T-helper 17 cell (primary cell): ENCODE results near the gene BCAS4. TPM values are rescaled to one million over a fixed set of nuclear protein-coding genes. Genes with fewer than 3 reads are reported as not detected.

Experiments used
- ATAC-seq: fragments of 150-1000 bp; cut with Tn5 transposase; 2 replicates; pipeline ENCODE4 v1.10.0; 2021; ENCODE audit warnings: mild to moderate bottlenecking, moderate library complexity
- DNase-seq, 3 donors: peaks; one replicate each; pipeline versions ENCODE4 v3.0.0 to v3.0.0-alpha.2; 2020 to 2021
- H3K9me3 ChIP-seq: one replicate; pipeline ENCODE4 v1.7.0; 2013; ENCODE audit warnings: low read length, mild to moderate bottlenecking; ENCODE audit not compliant: control insufficient read depth, poor library complexity, severe bottlenecking
- H3K27ac Mint-ChIP-seq: one replicate; pipeline ENCODE4 v1.8.0; 2022; ENCODE audit warnings: mild to moderate bottlenecking, moderate library complexity, mixed read lengths
- H3K27me3 Mint-ChIP-seq: one replicate; pipeline ENCODE4 v1.8.0; 2022; ENCODE audit warnings: mixed read lengths
- H3K36me3 Mint-ChIP-seq: one replicate; pipeline ENCODE4 v1.8.0; 2022; ENCODE audit warnings: low read depth, mixed read lengths
- H3K4me1 Mint-ChIP-seq: one replicate; pipeline ENCODE4 v1.8.0; 2022; ENCODE audit warnings: mild to moderate bottlenecking, mixed read lengths
- H3K4me3 Mint-ChIP-seq: one replicate; pipeline ENCODE4 v1.8.0; 2022; ENCODE audit warnings: mild to moderate bottlenecking, moderate library complexity, mixed read lengths
- total RNA-seq, 4 donors: library from RNA in 2 of 4; stranded (reverse) in 2 of 4; gene quantifications; one replicate each; pipeline ENCODE4 v1.2.3 and lab custom pipeline; 2022 to 2026

BCAS4 gene
- total RNA-seq, 2 donors from 2014 or later: 8.0 to 8.5 TPM

DNA sequence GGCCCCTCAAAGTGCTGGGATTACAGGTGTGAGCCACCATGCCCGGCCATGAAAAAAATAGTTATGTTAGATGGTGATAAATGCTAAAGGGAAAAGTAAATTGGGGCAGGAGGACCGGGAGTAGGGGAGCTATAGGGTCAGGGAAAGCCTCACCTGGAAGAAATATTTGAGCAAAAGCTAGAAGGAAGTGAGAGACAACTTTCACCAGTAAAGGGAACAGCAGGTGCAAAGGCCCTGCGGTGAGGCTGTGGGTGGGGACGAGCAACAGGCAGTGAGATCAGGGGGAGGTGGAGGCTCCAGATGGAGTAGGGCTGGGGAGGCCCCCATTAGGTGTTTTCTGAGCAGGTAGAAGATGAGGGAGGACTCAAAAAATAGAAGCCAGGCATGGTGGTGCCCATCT lies 16.0 kb downstream of the BCAS4 start:
- H3K27me3 Mint-ChIP-seq: no peaks in the 10 kb centered on the region
- ATAC-seq (no peak), DNase-seq (no peak)
- H3K36me3 Mint-ChIP-seq: peaks cover 4% of the 10 kb centered on the region
- no peak overlapping the region for H3K4me3 Mint-ChIP-seq
- peaks cover 11% of the 10 kb centered on the region for H3K4me1 Mint-ChIP-seq
- no peaks in the 10 kb centered on the region for H3K9me3 ChIP-seq
- H3K27ac Mint-ChIP-seq: no peak overlapping the region

DNA sequence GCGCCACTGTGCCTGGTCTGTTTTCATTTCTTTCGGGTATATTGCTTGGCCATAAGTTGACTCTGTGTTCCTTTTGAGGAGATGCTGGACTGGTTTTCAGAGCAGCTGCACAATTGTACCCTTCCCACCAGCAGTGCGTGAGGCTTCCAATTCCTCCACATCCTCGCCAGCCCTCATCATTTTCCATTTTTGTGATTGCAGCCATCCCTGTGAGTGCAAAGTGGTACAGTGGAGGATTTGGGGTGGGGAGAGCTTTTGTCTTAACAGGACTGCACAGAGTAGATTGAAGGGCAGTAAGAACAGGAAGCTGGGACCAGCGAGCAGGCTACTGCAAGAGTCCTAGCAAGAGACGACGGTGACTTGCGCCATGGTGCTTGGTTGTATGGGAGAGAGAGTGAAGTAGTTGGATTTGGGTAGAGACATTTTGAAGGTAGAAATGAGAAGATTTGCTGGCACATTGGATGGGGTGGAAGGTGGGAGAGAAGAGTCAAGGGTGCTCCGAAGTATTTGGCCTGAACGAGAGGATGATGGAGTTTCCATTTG lies 18.3 kb downstream of the BCAS4 start:
- ATAC-seq: no peak
- H3K9me3 ChIP-seq: no peaks in the 10 kb centered on the region
- DNase-seq: no peak
- no peak overlapping the region for H3K27ac Mint-ChIP-seq
- no peak overlapping the region for H3K4me3 Mint-ChIP-seq
- peaks cover 14% of the 10 kb centered on the region for H3K4me1 Mint-ChIP-seq
- peaks cover 4% of the 10 kb centered on the region for H3K36me3 Mint-ChIP-seq
- no peaks in the 10 kb centered on the region for H3K27me3 Mint-ChIP-seq

DNA sequence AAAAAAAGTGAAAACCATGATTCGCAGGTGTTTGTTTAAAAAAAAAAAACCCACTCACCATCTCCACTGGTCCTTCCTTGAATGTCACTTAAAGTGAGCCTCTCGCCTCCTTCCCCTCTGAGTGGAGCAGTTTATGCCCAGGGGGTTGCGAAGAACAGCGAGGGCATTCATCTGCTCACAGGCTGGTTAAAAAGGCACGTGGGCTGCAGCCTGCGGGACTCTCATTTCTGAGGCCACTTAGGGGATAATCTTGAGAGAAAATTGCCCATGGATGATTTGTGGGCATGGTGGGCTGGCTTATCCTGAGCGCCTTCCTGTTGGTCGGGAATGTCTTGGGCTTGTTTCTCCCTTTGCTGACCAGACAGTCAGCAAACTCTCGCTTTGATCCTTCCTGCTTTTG lies 18.9 kb downstream of the BCAS4 start:
- no peak for DNase-seq
- no peaks in the 10 kb centered on the region for H3K9me3 ChIP-seq
- Mint-ChIP-seq H3K4me1 (peaks cover 19% of the 10 kb centered on the region), H3K27me3 (no peaks in the 10 kb centered on the region), H3K4me3 (no peak overlapping the region), H3K36me3 (peaks cover 4% of the 10 kb centered on the region), H3K27ac (no peak overlapping the region)
- no peak for ATAC-seq

DNA sequence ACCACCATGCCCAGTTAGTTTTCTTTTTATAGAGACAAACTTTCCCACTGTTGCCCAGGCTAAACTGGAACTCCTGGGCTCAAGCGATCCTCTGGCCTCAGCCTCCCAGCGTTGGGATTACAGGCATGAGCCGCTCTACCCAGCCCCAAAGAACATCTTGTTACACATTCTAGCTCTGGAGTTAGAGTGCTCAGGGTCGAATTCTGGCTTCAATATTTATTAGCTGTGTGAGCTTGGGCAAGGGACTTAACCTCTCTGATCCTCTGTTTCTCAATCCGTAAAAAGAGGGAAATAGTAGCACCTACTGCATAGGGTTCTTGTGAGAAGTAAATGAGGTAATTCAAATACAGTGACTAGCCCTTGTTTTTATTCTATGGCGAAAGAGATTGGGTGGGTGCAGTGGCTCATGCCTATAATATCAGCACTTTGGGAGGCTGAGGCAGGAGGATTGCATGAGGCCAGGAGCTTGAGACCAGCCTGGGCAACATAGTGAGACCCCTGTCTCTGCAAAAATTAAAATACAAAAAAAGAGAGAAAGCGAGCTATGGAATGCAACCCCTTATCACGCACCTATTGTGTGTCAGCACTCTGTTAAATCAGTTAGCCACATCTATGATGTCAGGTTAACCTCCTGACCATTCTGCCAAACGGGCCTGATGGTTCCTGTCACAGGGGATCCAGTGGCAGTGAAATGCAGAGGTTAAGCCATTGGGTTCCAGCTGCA lies 19.7 kb downstream of the BCAS4 start:
- Mint-ChIP-seq H3K4me3 (no peak overlapping the region), H3K36me3 (peaks cover 4% of the 10 kb centered on the region), H3K4me1 (peaks cover 19% of the 10 kb centered on the region), H3K27me3 (no peaks in the 10 kb centered on the region), H3K27ac (no peak overlapping the region)
- H3K9me3 ChIP-seq: no peaks in the 10 kb centered on the region
- ATAC-seq: no peak
- no peak for DNase-seq

DNA sequence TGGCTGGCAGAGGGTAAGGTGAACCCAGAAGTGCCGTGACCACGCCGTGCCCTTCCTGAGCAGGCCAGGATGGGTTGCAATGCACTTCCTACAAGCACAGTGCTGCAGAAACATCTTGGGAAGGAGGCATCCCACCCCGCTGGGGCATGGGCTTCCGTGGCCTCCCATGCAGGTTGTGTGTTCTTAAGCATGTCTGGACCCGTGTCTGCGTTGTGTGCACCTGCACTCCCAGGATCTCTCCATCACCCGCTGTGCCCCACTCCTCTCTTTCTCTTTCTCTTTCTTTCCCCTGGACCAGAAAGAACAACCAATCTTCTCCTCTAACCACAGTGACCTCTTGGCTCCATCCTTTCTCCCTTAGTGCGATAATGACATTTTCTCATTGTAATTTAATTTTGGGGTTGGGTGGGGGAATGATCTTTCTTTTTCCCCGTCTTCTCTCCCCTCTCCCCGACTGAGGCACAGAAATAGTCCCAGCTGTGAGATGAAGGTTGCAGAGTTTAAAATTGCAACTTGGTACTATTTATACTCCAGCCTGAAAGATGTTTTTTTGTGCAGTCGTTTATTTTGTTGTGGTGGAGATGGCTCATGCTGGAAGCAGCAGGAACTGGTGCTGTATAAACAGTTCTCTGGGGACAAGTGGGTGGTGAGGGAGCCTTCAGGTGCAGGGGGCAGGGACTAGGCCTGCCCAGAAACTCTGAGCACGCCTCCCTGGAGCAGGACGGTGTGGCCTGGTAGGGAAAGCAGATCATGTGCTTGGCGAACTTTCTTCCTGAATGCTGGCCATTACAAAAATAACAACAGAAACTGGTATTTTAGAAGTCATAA lies 20.5 kb downstream of the BCAS4 start:
- ATAC-seq (no peak), DNase-seq (no peak)
- Mint-ChIP-seq H3K4me3 (peak overlapping the region; percentile 50), H3K4me1 (peaks cover 26% of the 10 kb centered on the region), H3K36me3 (peaks cover 7% of the 10 kb centered on the region), H3K27me3 (no peaks in the 10 kb centered on the region), H3K27ac (no peak overlapping the region)
- H3K9me3 ChIP-seq: no peaks in the 10 kb centered on the region

DNA sequence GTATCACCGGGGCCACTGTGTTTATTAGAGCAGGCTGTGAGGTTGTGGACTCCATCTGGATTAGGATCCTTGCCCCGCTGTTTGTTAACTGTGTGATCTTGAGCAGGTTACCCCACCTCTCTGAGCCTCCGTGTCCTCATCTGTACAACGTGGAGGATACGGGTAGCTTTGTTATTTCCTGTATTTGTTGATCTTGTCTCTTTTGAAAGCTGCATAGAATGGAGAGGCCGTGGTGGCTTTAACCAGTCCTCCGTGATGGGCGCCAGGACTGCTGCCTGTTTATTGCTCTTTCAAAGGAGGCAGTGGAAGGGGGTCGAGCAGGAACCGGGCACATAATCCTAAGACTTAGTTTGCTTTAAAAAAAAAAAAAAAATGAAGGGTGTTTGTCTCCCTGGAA lies 22.9 kb downstream of the BCAS4 start:
- Mint-ChIP-seq H3K27me3 (no peaks in the 10 kb centered on the region), H3K36me3 (peaks cover 7% of the 10 kb centered on the region), H3K4me1 (peaks cover 28% of the 10 kb centered on the region), H3K4me3 (peak overlapping the region; percentile 72), H3K27ac (peak overlapping the region; percentile 87)
- DNase-seq (no peak), ATAC-seq (no peak)
- no peaks in the 10 kb centered on the region for H3K9me3 ChIP-seq

DNA sequence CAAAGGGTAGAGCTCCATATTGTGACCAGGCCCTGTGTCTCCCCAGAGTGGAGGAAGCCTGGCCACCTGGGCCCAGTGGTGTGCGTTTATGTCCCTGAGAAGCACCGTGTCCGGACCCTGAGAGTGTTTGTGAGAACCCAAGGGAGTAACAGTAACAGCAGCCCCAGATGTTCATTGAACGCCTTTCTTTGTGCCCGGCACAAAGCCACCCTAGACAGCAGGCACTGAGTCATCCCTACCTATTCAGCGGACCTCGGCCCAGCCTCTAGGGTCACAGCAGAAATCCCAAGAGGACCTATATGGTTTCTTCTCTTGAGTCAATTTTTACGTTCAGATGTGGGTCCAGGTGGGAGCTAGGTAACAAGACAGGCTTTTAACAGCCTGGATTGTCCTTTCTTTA lies 24.5 kb downstream of the BCAS4 start:
- DNase-seq: no peak
- Mint-ChIP-seq H3K27ac (no peak overlapping the region), H3K4me1 (peaks cover 24% of the 10 kb centered on the region), H3K36me3 (peaks cover 3% of the 10 kb centered on the region), H3K4me3 (no peak overlapping the region), H3K27me3 (no peaks in the 10 kb centered on the region)
- H3K9me3 ChIP-seq: no peaks in the 10 kb centered on the region
- no peak for ATAC-seq

DNA sequence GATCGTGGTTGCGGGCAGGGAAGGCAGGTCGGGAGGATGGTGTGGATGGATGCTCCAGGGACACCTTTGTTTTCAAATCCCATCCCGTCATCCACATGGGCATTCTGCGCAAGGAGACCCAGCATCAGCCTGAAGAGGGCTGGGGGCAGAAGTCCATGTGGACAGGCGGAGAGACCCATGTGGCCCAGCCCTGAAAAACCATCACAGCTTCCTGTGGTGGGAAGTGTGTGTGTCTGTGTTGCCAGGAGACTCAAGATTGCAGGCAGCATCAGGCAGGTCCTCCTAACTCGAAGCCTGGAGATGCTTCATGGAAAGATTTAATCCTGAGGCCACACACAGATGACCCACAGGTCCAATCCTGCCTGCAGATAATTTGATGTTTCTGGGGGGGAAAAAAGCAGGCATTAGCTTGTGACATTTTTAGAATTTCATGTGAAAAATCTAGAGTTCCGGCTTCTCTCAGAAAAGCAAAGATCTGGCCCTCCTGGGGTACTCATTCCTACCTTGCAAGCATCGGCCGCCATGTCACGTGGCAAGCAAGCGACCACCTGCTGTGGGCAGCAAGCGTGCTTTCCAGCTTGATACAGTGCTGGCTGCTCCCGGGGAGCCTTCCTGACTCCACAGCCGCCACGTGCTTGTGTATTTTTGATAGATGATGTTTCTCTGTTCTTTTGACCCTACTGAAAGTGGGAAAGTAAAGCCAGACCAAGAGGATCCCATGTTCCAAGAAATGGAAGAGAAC lies 25.8 kb downstream of the BCAS4 start:
- DNase-seq (no peak), ATAC-seq (no peak)
- no peak overlapping the region for H3K27ac Mint-ChIP-seq
- peaks cover 3% of the 10 kb centered on the region for H3K36me3 Mint-ChIP-seq
- no peak overlapping the region for H3K4me3 Mint-ChIP-seq
- no peaks in the 10 kb centered on the region for H3K27me3 Mint-ChIP-seq
- H3K9me3 ChIP-seq: no peaks in the 10 kb centered on the region
- H3K4me1 Mint-ChIP-seq: peaks cover 18% of the 10 kb centered on the region

DNA sequence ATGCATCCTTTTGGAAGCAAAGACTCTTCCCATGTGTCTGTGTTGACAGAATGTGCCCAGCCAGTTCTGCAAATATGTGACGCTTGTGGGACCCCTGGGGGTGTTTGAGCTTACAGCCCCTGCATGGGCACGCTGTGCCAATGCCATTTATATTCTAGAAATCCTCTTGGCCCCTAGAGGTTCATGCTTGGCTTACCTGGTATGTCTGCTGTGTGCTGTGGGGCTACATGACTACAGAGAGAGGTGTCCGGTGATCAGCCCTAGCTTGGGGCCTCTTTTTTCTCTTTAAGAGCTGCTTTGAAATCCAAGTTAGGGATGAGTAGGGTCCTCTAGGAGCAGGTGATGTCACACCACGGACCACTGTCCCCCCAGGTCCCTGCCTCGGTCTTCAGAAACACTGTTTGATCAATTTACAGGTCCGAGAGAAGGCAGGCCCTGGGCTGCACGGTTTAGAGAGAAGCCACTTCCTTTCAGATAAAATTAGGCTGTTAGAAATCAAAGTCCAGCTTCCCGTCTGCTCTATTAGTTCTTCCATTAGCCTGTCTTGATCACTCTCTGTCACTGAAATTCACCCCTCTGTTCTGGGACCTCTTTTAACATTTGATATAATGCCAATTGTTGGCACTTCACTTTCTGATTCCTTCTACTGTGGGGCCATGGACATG lies 26.5 kb downstream of the BCAS4 start:
- Mint-ChIP-seq H3K36me3 (peaks cover 3% of the 10 kb centered on the region), H3K4me3 (no peak overlapping the region), H3K27me3 (no peaks in the 10 kb centered on the region), H3K4me1 (peaks cover 17% of the 10 kb centered on the region), H3K27ac (peak overlapping the region; percentile 34)
- DNase-seq (no peak), ATAC-seq (no peak)
- no peaks in the 10 kb centered on the region for H3K9me3 ChIP-seq

DNA sequence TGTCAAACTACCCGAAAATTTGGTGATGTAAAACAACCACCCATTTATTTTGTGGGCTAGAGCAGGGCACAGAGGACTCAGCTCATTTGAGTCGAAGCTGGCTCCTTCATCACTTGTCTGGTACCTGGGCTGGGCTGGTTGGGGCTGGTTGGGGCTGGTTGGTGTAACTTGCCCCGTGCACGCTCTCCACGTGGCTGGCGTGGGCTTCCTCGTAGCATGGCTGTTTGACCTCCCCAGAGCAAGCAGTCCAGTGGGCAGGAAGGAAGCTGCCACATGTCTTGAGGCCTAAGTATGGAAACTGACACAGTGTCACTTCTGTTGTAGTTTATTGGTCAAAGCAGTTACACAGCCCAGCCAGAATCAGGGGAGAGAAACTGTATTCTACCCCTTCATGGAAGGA lies 27.1 kb downstream of the BCAS4 start:
- H3K27ac Mint-ChIP-seq: peak overlapping the region; percentile 34
- H3K4me1 Mint-ChIP-seq: peaks cover 17% of the 10 kb centered on the region
- H3K27me3 Mint-ChIP-seq: no peaks in the 10 kb centered on the region
- DNase-seq (no peak), ATAC-seq (no peak)
- no peak overlapping the region for H3K4me3 Mint-ChIP-seq
- peaks cover 3% of the 10 kb centered on the region for H3K36me3 Mint-ChIP-seq
- no peaks in the 10 kb centered on the region for H3K9me3 ChIP-seq

DNA sequence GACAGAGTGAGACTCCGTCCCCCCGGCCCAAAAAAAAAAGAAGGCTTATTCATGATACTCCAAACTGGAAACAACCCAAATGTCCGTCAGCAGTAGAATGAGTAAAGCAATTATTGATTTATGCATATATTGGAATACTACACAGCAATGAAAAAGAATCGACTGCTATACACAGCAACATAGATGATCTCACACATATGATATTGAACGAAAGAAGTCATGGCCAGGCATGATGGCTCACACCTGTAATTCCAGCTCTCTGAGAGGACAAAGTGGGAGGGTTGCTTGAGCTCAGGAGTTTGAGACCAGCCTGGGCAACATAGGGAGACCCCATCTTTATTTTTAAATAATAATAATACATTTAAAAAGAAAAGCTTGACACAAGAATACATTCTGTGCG lies 28.5 kb downstream of the BCAS4 start:
- Mint-ChIP-seq H3K4me1 (peaks cover 13% of the 10 kb centered on the region), H3K4me3 (no peak overlapping the region), H3K36me3 (peaks cover 5% of the 10 kb centered on the region), H3K27me3 (no peaks in the 10 kb centered on the region), H3K27ac (no peak overlapping the region)
- DNase-seq (no peak), ATAC-seq (no peak)
- H3K9me3 ChIP-seq: no peaks in the 10 kb centered on the region

DNA sequence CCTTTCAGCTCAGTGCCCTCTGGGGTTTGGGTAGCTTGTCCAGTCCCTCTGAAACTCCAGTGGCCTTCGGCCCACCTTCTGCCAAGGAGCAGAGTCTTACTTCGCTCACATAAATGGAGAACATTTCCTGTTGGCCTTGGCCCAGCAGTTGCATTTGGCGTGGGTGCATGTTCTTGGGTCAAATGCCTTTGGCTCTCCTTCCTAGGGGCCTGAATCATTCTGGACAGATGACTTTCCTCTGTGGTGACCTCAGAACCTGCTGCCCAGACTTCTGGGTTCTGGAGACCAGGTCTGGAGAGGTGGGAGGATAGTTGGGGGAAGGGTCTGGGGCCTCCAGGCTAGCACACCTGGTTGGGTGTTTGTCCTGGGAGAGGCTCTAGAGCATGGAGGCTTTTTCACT lies 29.3 kb downstream of the BCAS4 start:
- ATAC-seq (no peak), DNase-seq (no peak)
- H3K9me3 ChIP-seq: no peaks in the 10 kb centered on the region
- Mint-ChIP-seq H3K27ac (no peak overlapping the region), H3K36me3 (peaks cover 5% of the 10 kb centered on the region), H3K4me3 (no peak overlapping the region), H3K27me3 (no peaks in the 10 kb centered on the region), H3K4me1 (peaks cover 9% of the 10 kb centered on the region)

DNA sequence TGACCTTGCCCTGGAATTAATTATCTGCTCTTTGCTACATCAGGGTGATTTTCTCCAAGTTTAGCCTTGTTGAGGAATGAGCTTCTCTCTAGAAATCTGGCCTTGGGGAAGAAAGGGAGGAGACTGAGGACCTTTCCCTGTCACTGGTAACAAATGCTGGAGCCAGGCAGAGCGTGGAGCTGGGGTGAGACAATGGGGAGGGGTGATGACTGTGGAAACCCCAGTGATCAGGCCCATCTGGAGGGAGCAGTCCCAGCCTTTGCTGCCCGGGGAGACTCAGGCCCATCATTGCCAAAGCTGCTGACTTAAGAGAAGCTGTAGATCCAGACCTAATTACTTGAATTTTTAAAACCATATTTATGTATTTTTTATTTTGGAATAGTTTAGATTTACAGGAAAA lies 31.3 kb downstream of the BCAS4 start:
- H3K9me3 ChIP-seq: no peaks in the 10 kb centered on the region
- no peak for ATAC-seq
- Mint-ChIP-seq H3K4me1 (peaks cover 2% of the 10 kb centered on the region), H3K36me3 (peaks cover 2% of the 10 kb centered on the region), H3K4me3 (no peak overlapping the region), H3K27me3 (no peaks in the 10 kb centered on the region), H3K27ac (no peak overlapping the region)
- DNase-seq: no peak
